ENCODE results near the gene ARSA. TPM values are rescaled to one million over a fixed set of nuclear protein-coding genes. Genes with fewer than 3 reads are reported as not detected.

The ARSA gene
- total and polyA plus RNA-seq, 2 of the 13 experiments (the other 11 are each of a cell fraction or from before 2014, with no cell fraction given) = 9.0 to 11.5 TPM

GRCh38 chr22:50621948-50622722 is 5.8 kb downstream of the ARSA start (continued):
- no peak for TF ChIP-seq ZNF674 (CRISPR knock-in tag; IDR thresholded peaks at IDR 0.05; ENCODE audit: low read depth)
- TF ChIP-seq ZSCAN29 (CRISPR knock-in tag; conservative IDR thresholded peaks at IDR 0.05) = no peak; the same call in 1 of the 2 replicates
- no peak; the same call in 1 of the 2 replicates for TF ChIP-seq ZNF691 (CRISPR knock-in tag; IDR thresholded peaks at IDR 0.05; ENCODE audit: borderline replicate concordance, low read depth)
- TF ChIP-seq ZBTB44 (CRISPR knock-in tag; IDR thresholded peaks at IDR 0.05) = peak; percentile 71; the same call in 1 of the 2 replicates
- TF ChIP-seq SSRP1 (CRISPR knock-in tag; IDR thresholded peaks at IDR 0.05) = no peak
- no peak for TF ChIP-seq HMGA1 (CRISPR knock-in tag; conservative IDR thresholded peaks at IDR 0.05)
- 0 out of 2 replicates have a peak, but pooled peaks have one; percentile 22 for TF ChIP-seq ZBTB14 (CRISPR knock-in tag; IDR thresholded peaks at IDR 0.05)
- no peak for TF ChIP-seq RCOR2 (CRISPR knock-in tag; IDR thresholded peaks at IDR 0.05)
- no peak for TF ChIP-seq MTA1 (CRISPR knock-in tag; IDR thresholded peaks at IDR 0.05; ENCODE audit: borderline replicate concordance)
- TF ChIP-seq IKZF4 (CRISPR knock-in tag; IDR thresholded peaks at IDR 0.05; ENCODE audit: borderline replicate concordance, low read depth, not compliant biosample characterization) = no peak
- TF ChIP-seq NR2F2 (IDR thresholded peaks at IDR 0.05; ENCODE audit: borderline replicate concordance, low read depth) = no peak
- TF ChIP-seq NR1H2 (CRISPR knock-in tag; IDR thresholded peaks at IDR 0.05; ENCODE audit: borderline replicate concordance, low read depth) = no peak
- TF ChIP-seq SIX4 (CRISPR knock-in tag; IDR thresholded peaks at IDR 0.05) = peak; percentile 90
- no peak for TF ChIP-seq ZNF235 (CRISPR knock-in tag; IDR thresholded peaks at IDR 0.05; ENCODE audit: borderline replicate concordance)
- 0 out of 2 replicates have a peak, but pooled peaks have one; percentile 71 for TF ChIP-seq ZFP91 (CRISPR knock-in tag; IDR thresholded peaks at IDR 0.05; ENCODE audit: borderline replicate concordance)
- no peak for TF ChIP-seq MED1 (CRISPR knock-in tag; IDR thresholded peaks at IDR 0.05)
- TF ChIP-seq ZSCAN25 (CRISPR knock-in tag; IDR thresholded peaks at IDR 0.05) = no peak
- no peak for TF ChIP-seq ZBTB42 (CRISPR knock-in tag; IDR thresholded peaks at IDR 0.05)
- no peak for TF ChIP-seq ARNTL (CRISPR knock-in tag; IDR thresholded peaks at IDR 0.05)
- no peak for TF ChIP-seq PLRG1 (conservative IDR thresholded peaks at IDR 0.05)
- no peak for TF ChIP-seq ZUFSP (CRISPR knock-in tag; IDR thresholded peaks at IDR 0.05; ENCODE audit: borderline replicate concordance)
- TF ChIP-seq STAG1 (CRISPR knock-in tag; IDR thresholded peaks at IDR 0.05) = peak; percentile 39
- TF ChIP-seq ZNF644 (CRISPR knock-in tag; IDR thresholded peaks at IDR 0.05; ENCODE audit: low read depth) = no peak
- no peak for TF ChIP-seq ZNF776 (CRISPR knock-in tag; IDR thresholded peaks at IDR 0.05)

Measured in HepG2 (cell line).